Choroid plexus epithelial cell (primary cell): ENCODE results near the gene C2CD4C.
"Not testable (repeated sequence)": the region's sequence is repeated elsewhere in the genome, so short reads cannot be mapped to it uniquely, and the experiment has no call there.

Source experiments
- DNase-seq: peaks from one replicate; pipeline ENCODE4 v3.0.0-alpha.2; 2010; ENCODE audit warnings: low read depth
- H3K4me3 ChIP-seq: 2 replicates; pipeline ENCODE4 v1.5.1; 2011; ENCODE audit warnings: low read depth, mild to moderate bottlenecking, control low read depth, low read length, moderate library complexity
- CTCF ChIP-seq: conservative IDR thresholded peaks from 2 replicates; pipeline ENCODE4 v1.5.1; 2011; ENCODE audit warnings: low read depth, mild to moderate bottlenecking, control low read depth, inconsistent platforms, low read length, moderate library complexity

The C2CD4C gene

GRCh38 chr19:388691-389090, 20.3 kb downstream of the C2CD4C start:
- TF ChIP-seq CTCF: no peak
- DNase-seq: no peak

DNA sequence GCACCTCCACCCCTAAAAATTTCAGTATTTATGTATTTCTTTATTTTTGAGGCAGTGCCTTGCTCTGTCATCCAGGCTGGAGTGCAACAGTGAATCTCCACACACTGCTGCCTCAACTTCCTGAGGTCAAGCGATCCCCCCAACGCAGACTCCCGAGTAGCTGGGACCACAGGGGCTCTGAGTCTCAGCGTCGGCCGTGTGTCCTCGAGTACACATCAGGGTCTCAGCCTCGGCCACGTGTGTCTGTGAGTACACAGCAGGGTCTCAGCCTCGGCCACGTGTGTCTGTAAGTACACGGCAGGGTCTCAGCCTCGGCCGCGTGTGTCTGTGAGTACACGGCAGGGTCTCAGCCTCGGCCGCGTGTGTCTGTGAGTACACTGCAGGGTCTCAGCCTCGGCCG, 21.2 kb downstream of the C2CD4C start:
- H3K4me3 ChIP-seq: no peak overlapping the region
- DNase-seq: no peak
- TF ChIP-seq CTCF: no peak

More at GRCh38 chr19:388691-389090, 20.3 kb downstream of the C2CD4C start:
- no peak overlapping the region for H3K4me3 ChIP-seq

GRCh38 chr19:386632-387301, 22.2 kb downstream of the C2CD4C start:
- not testable (repeated sequence) for DNase-seq, H3K4me3 ChIP-seq

- H3K4me3 ChIP-seq, DNase-seq: not testable (repeated sequence)
These were observed 22.8 kb downstream of the C2CD4C start for GRCh38 chr19:386189-386588.

GRCh38 chr19:384799-385169, 24.2 kb downstream of the C2CD4C start:
- no peak overlapping the region for H3K4me3 ChIP-seq
- DNase-seq: no peak
- TF ChIP-seq CTCF: no peak

DNA sequence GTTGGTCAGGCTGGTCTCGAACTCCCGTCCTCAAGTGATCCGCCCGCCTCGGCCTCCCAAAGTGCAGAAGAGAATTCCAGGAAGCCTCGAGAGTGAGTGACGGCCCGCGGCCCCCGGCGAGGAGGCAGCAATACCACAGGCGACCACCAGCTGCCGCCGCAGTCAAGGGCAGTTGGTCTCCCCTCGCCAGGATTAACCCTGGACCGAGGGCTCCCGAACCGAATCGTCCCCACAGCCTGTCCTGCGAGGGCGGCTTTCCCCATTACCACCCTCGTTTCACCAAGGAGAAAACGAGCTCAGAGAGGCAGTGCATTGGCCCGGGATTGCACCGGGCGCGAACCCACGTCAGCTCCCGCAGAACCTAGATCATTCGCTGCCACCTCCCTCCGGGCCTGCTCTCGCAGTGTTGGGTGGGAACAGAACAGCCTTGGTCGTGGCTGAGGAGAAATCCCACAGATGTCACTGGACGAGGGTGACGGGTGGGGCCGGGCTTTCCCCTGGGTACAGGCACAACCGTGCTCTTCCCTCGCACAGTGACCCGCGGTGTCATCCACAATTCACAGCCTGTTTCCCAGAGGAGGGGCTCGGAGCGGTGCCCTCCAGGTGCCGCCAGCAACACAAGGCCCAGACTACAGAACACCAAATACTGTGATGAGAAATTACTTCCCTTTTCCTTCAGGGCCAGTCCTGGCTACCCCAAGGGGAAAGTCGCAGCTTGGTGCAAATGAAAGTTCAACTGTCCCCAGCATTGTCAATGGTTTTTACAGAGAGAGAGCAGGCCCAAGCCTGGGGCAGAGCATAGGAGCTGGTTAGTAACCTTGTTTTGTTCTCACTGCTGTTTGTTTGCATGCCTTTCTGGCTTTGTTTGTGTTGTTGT, 24.8 kb downstream of the C2CD4C start:
- no peak overlapping the region for H3K4me3 ChIP-seq
- DNase-seq: peak; percentile 17
- TF ChIP-seq CTCF: peak; percentile 57

- no peak overlapping the region for H3K4me3 ChIP-seq
- no peak for TF ChIP-seq CTCF
- DNase-seq: no peak
These were observed 25.9 kb downstream of the C2CD4C start for GRCh38 chr19:383040-383439.

DNA sequence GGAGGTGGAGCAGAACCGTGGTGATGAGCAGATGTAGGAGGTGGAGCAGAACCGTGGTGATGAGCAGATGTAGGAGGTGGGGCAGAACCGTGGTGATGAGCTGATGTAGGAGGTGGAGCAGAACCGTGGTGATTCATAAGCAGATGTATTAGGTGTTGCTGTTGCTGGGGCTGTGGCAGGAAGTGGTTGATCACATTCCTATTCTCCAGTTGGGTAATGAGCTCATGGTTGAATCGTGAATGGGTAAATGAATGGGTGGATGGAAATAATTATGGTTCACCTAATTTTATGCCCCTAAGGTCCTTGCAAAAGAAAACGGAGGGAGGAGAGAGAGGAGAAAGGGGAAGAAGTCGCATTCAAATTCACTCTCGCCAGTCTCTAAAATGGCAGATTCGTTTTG, 26.4 kb downstream of the C2CD4C start:
- DNase-seq: peak; percentile 59
- H3K4me3 ChIP-seq: not testable (repeated sequence)

- DNase-seq, H3K4me3 ChIP-seq: not testable (repeated sequence)
These were observed 27.0 kb downstream of the C2CD4C start for GRCh38 chr19:381901-382300.

- H3K4me3 ChIP-seq, DNase-seq: not testable (repeated sequence)
These were observed 28.2 kb downstream of the C2CD4C start for GRCh38 chr19:380618-381219.
